Measurements from ENCODE around the gene SH3GL1.

DNA sequence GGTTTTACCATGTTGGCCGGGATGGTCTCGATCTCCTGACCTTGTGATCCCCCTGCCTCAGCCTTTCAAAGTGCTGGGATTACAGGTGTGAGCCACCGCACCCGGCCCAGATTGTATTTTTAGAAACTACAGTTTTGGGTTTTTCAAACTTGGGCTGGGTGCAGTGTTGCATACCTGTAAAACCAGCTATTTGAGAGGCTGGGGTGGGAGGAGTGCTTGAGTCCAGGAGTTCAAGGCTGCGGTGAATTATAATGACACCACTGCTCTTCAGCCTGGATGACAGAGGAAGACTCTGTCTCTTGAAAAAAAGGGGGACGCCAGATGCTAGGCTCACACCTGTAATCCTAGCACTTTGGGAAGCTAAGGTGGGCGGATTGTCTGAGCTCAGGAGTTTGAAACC is 6.3 kb upstream of the SH3GL1 start:
- TF ChIP-seq, protein P1, sequence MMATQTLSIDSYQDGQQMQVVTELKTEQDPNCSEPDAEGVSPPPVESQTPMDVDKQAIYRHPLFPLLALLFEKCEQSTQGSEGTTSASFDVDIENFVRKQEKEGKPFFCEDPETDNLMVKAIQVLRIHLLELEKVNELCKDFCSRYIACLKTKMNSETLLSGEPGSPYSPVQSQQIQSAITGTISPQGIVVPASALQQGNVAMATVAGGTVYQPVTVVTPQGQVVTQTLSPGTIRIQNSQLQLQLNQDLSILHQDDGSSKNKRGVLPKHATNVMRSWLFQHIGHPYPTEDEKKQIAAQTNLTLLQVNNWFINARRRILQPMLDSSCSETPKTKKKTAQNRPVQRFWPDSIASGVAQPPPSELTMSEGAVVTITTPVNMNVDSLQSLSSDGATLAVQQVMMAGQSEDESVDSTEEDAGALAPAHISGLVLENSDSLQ (IDR thresholded peaks at IDR 0.05), result no peak
- no peak for TF ChIP-seq SP1 (IDR thresholded peaks at IDR 0.05)
- TF ChIP-seq ARNT (IDR thresholded peaks at IDR 0.05), result no peak
- no peak for TF ChIP-seq L3MBTL2 (conservative IDR thresholded peaks at IDR 0.05)
- TF ChIP-seq SUZ12 (IDR thresholded peaks at IDR 0.05), result no peak

Measured in HEK293T (cell line).